Activated CD4-positive, CD25-positive, alpha-beta regulatory T cell treated with anti-CD3 and anti-CD28 coated beads, Interleukin-2, amount 50 U/mL, for 72 hours (primary cell): ENCODE results near the gene ARHGAP20.

Source experiments
- DNase-seq: peaks from one replicate; pipeline ENCODE4 v3.0.0; 2021

The ARHGAP20 gene

GRCh38 chr11:110711776-110712658 is at the start of gene ARHGAP20:
ARHGAP20 (minus strand) TSS chr11:110712437; CDS start chr11:110712231, 206 bp downstream.
- DNase-seq = peak; percentile 44

- no peak for DNase-seq
Observed at GRCh38 chr11:110761991-110762390, 49.8 kb upstream of the ARHGAP20 start.

GRCh38 chr11:110761131-110761530 is 48.9 kb upstream of the ARHGAP20 start:
- DNase-seq = no peak

- no peak for DNase-seq
Observed at GRCh38 chr11:110759972-110760381, 47.7 kb upstream of the ARHGAP20 start.

- no peak for DNase-seq
Observed at GRCh38 chr11:110757962-110758755, 45.9 kb upstream of the ARHGAP20 start.

GRCh38 chr11:110757066-110757465 is 44.8 kb upstream of the ARHGAP20 start:
- no peak for DNase-seq

GRCh38 chr11:110755941-110756340 is 43.7 kb upstream of the ARHGAP20 start:
- no peak for DNase-seq

- DNase-seq = no peak
Observed at GRCh38 chr11:110752890-110753289, 40.7 kb upstream of the ARHGAP20 start.

- no peak for DNase-seq
Observed at GRCh38 chr11:110750100-110750499, 37.9 kb upstream of the ARHGAP20 start.

- no peak for DNase-seq
Observed at GRCh38 chr11:110747531-110747930, 35.3 kb upstream of the ARHGAP20 start.

GRCh38 chr11:110738641-110739040 is 26.4 kb upstream of the ARHGAP20 start:
- DNase-seq = no peak

GRCh38 chr11:110737593-110737992 is 25.4 kb upstream of the ARHGAP20 start:
- no peak for DNase-seq

GRCh38 chr11:110736171-110736553 is 23.9 kb upstream of the ARHGAP20 start:
- DNase-seq = no peak

- DNase-seq = no peak
Observed at GRCh38 chr11:110735455-110736170, 23.4 kb upstream of the ARHGAP20 start.

- DNase-seq = no peak
Observed at GRCh38 chr11:110734790-110735189, 22.6 kb upstream of the ARHGAP20 start.

GRCh38 chr11:110730773-110731172 is 18.5 kb upstream of the ARHGAP20 start:
- no peak for DNase-seq

GRCh38 chr11:110728883-110729282 is 16.6 kb upstream of the ARHGAP20 start:
- no peak for DNase-seq

GRCh38 chr11:110728476-110728875 is 16.2 kb upstream of the ARHGAP20 start:
- no peak for DNase-seq

GRCh38 chr11:110724358-110724757 is 12.1 kb upstream of the ARHGAP20 start:
- DNase-seq = no peak

GRCh38 chr11:110720431-110721275 is 8.4 kb upstream of the ARHGAP20 start:
- DNase-seq = no peak

GRCh38 chr11:110716361-110716760 is 4.1 kb upstream of the ARHGAP20 start:
- DNase-seq = no peak

GRCh38 chr11:110715541-110715940 is 3.3 kb upstream of the ARHGAP20 start:
- DNase-seq = no peak
